ENCODE results near the gene IGSF22.

DNA sequence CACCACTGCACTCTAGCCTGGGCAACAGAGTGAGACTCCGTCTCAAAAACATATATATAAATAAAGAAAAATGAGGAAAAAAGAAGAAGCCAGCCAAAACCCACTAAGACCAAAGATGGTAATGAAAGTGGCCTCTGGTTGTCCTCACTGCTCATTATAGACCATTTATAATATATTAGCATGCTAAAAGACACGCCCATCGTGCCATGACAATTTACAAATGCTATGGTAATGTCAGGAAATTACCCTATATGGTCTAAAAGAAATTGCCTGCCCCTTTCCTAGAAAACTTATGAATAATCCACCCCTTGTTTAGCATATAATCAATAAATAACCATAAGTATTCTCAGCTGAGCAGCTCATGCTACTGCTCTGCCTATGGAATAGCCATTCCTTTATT is 43.5 kb downstream of the IGSF22 start:
- TF ChIP-seq CTCF (IDR thresholded peaks at IDR 0.05 in 4 of 5, conservative IDR thresholded peaks at IDR 0.05 in 1 of 5), result no peak
- TF ChIP-seq POLR2A (IDR thresholded peaks at IDR 0.05), result no peak
